ENCODE measurements around the gene ACOD1.
"Not testable (repeated sequence)": the region's sequence is repeated elsewhere in the genome, so short reads cannot be mapped to it uniquely, and the experiment has no call there.

ACOD1 gene
- total RNA-seq: 0 to 0.62 reads per million in 2 donors

GRCh38 chr13:76948149-76948548 is at the start of gene ACOD1:
Gene ACOD1 (plus strand): TSS chr13:76948511. CDS start chr13:76948559, 48 bp downstream.
- DNase-seq: no peak

GRCh38 chr13:76899066-76899465 is 49.2 kb upstream of the ACOD1 start:
- DNase-seq: not testable (repeated sequence)

DNA sequence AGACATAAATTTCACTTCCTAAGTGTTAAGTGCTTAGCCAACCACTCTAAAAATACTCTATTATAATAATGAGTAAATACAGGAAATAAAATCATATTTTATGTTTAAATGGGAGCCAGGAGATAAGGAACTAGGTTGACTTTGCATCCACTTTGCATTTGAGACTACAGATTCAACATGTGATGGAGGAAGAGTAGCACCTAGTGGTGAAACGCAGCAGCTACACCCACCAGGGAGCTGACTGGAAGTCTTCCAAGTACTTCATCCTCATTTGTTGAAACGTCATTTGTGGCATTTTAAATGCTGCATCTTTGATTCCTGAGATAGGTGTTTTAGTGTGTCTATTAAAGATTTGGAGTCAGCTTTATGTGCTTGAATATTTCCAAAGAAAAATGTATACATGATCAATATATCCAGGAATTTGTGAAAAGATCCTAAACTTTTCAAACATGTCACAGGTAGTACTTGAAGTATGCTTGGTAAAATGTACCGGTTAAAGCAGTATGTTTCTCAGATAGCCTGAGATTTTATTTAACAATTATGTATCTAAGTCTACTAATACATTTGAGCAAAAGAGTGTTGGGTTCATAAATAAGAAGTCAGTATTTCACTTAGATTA is 44.7 kb upstream of the ACOD1 start:
- peak; percentile 20 to 69 (median 48) for DNase-seq

- no peak for DNase-seq
Measured at GRCh38 chr13:76904507-76904906, 43.8 kb upstream of the ACOD1 start.

DNA sequence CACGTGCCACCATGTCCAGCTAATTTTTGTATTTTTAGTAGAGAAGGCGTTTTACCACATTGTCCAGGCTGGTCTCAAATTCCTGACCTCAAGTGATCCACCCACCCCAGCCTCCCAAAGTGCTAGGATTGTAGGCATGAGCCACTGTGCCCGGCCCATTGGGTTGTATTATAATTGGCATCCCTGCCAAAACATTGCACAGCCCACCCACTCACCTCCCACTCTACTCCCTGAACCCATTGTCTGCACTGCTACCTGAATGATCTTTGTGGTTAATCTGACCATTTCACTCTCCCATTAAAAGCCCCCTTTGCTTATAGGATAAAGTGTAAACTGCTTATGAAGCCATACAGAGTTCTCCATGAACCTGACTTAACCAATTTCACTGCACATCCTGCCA is 35.8 kb upstream of the ACOD1 start:
- no peak for DNase-seq

DNA sequence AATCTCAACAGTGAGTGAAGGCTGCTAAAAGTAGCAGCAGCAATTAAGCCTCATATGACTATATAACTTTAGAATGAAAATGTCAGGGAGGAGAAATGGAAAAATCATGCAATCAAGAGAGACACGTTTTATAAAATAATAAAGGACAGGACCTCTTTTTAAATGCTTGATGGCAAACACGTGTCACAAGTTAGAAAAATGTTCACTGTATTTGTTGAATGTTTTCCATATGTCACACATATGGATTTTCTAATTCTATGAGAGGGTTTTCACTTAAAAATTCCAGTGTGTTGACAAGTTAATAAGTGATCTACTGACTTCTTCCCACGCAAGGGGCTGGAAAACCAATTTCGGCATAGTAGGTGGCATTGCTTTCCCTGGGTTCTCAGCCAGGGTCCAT is 34.4 kb upstream of the ACOD1 start:
- DNase-seq: no peak

- DNase-seq: no peak
Measured at GRCh38 chr13:76917095-76917494, 31.2 kb upstream of the ACOD1 start.

DNA sequence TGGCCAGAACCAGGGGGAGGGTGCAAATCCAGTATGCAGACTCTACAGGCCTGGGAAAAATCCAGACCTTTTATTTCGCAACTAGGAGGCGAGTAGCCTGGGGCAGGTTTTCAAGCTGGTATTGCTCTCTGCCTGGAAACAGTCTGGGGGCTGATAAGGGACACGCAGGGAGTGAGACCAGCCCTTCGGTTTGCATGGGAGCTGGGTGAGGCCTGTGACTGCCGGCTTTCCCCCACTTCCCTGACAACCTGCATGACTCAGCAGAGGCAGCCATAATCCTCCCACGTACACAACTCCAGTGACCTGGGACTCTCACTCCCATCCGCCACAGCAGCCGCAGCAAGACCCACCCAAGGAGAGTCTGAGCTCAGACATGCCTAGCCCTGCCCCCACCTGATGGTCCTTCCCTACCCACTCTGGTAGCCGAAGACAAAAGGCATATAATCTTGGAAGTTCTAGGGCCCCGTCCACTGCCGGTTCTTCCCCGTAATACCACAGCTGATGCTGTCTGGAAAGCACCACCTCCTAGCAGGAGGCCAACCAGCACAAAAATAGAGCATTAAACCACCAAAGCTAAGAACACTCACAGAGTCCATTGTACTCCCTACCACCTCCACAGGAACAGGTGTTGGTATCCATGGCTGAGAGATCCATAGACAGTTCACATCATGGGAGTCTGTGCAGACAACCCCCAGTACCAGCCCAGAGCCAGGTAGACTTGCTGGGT is 30.4 kb upstream of the ACOD1 start:
- DNase-seq: not testable (repeated sequence)

- DNase-seq: no peak
Measured at GRCh38 chr13:76921516-76921915, 26.8 kb upstream of the ACOD1 start.

DNA sequence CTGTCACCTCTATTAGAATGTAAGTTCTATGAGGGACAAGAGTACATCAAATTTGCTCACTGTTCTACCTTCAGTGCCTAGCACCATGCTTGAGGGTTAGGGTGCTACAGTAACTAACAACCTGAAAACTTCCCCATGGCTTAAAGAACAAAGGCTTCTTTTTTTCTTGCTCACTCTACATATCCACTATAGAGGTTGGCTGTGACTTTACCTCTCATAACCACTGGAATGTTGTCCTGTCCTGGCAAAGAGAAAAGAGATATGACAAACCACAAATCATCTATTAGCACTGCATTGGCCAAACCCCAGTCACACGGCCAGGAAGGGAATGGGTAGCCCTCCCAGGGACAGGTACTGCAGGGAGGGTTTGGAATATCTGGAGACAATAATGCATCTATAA is 23.2 kb upstream of the ACOD1 start:
- DNase-seq: no peak

DNA sequence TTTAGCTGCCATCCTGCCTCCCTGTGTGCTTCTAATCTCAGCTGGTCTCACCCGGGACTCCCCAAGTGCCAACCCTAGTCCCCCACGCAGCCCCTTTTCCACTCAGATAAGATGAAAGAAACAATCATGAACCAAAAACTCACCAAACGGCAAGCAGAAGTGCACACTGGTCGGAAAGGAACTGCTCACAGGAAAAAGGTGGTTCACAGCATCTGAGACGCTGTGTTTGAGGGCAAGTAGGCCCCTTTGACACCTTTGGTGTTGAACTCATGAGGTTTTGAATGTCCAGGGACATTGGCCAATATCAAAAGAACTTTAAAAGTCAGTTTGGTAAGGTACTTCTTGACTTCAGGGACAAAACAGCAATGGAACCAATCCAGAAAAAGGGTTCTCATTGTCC is 20.4 kb upstream of the ACOD1 start:
- DNase-seq: no peak

GRCh38 chr13:76928456-76928855 is 19.9 kb upstream of the ACOD1 start:
- DNase-seq: no peak

DNA sequence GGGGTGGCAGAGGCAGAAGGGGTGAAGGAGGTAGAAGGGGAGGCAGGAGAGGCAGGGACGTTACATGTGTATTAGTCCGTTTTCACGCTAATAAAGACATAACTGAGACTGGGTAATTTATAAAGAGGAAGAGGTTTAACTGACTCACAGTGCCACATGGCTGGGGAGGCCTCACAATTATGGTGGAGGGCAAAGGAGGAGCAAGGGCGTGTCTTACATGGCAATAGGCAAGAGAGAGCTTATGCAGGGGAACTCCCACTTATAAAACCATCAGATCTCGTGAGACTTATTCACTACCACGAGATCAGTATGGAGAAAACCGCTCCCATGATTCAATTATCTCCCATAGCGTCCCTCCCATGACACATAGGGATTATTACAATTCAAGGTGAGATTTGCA is 19.0 kb upstream of the ACOD1 start:
- no peak for DNase-seq

GRCh38 chr13:76929851-76930374 is 18.4 kb upstream of the ACOD1 start:
- no peak for DNase-seq

DNA sequence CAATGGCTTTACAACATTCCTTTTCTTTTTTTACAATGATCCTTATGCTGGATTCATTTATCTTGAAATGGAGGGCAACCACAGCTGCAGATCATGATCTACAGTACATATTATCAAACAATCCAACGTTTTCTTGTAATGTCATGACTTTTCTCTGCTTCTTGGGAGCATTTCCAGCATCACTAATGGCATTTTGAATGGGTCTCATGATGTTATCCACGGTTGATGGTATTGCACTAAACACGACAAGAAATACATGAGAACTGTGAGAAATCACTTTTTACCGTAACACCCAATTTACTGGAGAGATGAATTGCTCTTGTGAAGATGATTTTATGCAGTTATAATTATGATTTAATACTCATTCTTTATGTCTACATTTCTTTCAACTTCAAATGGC is 16.2 kb upstream of the ACOD1 start:
- no peak for DNase-seq

DNA sequence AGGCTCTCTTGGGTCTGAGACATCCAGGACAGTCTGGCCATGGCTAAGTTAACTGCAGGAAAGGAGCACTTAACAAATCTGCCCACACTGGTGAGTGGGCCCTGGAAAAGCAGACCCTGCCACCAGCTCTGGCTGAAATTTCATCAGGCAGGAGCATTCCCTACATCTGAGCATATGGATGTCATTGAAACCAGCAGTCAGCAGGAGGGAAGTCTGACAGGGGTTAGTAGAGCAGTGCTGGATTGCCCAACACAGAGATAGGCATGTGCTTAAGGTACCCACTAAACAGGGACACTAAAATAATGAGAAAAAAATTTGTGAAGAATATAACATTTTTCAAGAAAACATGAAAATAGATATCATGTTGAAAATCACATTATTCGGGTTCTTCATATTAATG is 13.6 kb upstream of the ACOD1 start:
- DNase-seq: no peak

DNA sequence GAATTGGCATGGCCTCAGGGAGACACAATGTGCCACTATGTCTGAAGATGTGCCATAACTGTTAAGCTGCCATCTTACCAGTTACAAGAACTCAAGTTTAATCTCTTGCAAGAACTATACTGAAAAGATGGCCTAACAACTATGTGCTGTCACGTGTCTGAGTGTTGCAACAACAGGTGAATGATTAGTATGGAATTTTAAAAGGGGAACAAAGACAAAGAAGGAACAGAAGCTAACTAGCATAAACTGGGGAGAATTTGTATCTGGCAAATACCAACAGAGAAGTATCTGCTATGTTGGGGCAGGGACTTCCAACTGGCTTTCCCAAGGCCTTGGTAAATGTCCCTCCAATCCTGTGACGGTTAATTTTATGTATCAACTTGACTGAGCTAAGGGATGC is 11.5 kb upstream of the ACOD1 start:
- no peak for DNase-seq

DNA sequence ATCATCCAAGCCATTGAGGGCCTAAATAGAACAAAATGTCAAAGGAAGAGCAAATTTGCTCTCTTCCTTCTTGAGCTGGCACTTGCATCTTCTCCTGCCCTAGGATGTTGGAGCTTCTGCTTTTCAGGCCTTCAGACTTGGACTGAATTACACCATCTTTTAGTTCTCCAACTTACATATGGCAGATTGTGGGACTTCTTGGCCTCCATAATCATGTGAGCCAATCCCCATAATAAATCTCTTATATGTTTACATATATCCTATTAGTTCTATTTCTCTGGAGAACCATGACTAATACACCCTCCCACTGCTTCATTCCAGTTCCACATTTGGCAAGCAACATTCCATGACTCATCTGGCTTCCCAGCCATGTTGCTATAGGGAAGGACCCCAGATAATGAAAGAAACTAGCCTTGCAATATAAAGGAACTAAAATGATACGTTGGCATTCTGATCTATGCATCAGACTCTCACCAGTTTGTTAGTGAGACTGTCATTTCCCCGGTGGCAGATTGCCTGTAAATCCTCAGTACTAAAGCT is 11.0 kb upstream of the ACOD1 start:
- DNase-seq: no peak

- no peak for DNase-seq
Measured at GRCh38 chr13:76939215-76939614, 9.1 kb upstream of the ACOD1 start.

DNA sequence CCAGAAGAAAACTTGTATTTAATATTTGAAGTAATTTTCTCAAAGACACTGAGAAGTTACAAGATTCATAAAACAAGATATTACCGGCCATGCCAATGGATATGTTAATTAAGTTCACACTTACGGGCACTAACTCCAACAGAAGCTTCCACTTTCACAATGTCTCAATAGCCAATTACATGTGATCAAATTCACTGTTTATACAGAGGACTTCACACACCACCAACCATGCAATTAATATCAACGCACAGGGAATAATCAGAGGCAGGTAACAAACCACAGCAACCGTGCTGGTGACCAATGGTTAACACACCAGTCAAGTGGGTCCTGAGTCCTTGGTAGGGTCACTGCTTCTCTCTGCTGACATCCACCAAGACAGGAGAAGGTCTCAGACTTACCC is 5.9 kb upstream of the ACOD1 start:
- DNase-seq: no peak

DNA sequence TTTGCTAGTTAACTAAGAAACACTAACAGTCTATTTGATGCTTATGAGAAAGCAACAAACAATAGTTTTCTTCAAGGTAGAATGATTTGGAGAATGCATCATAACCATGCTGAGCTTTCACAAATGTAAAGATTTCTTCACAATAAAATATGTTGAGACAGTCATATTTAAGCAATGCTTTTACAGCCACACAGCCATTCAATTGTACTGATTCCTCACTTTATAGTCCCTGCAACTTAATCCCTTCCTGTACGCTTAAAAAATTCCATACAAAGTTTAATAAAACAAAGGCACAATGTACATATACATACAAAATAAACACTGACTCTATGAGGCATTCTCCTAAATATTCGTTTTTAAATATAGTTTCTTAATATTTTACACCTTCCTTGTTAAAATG is 4.7 kb upstream of the ACOD1 start:
- no peak for DNase-seq

DNA sequence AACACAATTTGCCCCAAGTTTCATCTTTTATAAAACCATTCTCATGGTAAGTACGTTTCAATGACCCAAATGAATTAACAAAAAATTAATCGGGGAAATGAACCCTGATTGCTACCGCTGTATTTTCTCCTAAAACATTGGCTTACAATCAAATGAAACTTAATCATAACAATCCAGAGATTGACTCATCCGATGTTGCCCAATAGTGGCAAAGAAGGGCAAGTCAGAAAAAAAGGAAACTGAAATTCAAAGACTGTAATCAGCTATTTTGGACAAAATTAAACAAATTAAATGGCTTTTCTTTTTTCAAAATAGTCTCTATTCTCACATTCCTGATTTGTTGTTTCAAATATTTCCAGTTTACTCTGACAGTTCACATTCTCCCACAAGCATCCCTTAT is 3.9 kb upstream of the ACOD1 start:
- no peak for DNase-seq

DNA sequence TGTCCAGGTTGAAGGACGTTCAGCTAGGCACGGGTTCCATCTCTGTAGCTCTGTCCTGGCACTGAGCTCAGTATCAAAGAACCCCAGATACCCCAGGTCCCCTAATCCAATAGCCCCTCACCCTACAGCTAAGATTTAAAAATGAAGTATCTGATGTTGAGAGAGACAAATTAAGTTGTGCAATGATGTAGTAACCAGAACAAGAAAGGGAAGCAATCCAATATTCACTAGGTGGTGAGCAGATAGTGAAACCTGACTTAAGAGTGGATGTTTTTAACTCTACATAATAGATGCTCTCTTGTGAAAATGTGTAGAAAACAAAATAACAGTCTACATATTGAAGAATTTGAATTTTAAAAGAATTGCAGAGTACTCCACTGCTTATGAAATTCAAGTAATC is 1.8 kb downstream of the ACOD1 start:
- DNase-seq: no peak

DNA sequence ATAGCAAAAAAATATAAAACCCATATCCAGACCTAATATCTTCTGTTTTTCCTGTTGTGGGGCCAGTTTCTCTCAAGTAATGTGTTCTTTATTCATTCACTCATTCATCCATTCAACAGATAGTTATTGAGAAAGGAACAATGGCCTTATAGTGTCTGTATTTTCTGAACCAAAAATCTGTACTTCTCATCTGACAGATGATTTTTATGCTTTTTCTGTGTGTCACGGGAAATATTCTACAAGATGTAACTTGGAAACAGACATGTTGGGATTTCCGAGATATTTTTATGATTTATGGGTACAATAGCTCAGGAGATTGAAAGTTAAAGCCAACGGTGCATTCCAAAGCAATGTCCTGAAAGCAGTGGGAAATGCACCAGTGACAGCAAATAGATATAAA is 5.7 kb downstream of the ACOD1 start:
- DNase-seq: no peak
